Measurements from ENCODE around the gene DCLK2.
A peak's percentile ranks its signal among the peaks of the same experiment; 100 is the strongest.

The DCLK2 gene

DNA sequence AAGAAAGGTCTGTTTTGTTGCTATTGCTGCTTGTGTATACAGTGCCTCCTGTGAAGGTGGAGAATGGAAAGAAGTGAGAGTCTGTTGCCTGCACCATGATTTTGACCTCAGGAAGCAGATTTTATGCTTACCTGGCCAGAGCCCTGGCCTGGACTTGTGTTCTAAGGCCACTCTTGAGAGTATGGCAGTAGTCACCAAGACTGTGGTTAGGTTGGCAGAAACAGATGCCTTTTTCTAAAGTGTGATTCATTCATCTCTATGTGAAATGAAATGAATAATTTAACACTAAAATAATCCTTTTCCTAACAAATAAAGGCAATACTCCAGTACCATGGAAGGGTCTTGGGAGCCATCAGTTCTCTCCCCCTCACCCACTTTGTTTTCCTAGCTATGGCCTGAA, 161.8 kb downstream of the DCLK2 start:
- in situ Hi-C loops (cut with HindIII; ENCODE audit: low pct_ligation_motif_present, low sequenced_read_pairs) = no loop called here

DNA sequence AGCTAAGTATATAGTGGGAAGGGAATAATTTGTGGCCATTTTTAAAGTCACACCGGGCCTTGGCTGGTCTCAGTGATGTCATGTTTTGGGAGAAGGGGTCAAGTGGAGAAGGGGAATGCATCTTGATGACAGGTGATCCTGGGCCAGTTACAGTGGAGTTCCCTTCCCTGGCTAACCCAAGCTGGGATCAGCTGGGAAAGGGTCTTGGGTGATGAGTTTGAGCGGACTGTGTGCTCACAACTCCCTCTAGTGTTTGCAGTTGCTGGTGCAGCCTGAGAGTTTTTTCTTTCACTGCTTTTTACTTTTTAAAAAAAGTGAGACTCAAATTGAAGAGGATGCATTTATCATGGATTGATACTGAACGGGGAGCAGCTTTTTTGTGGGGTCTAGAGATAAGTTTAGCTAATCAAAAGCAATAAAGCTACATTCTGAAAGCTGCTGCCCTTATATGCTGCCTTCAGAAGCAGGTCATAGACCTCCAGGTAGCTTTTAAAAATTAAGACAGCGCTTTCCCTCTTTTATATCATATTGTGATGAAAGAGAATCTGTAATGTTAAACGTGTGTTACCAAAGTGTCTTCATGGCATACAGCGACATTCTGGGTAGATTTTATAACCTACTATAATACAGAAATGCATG, 164.7 kb downstream of the DCLK2 start:
- peak; percentile 29 for DNase-seq
- no peaks in the 10 kb centered on the region for H3K27me3 ChIP-seq (replicated peaks)
- no peak overlapping the region for H3K27ac ChIP-seq
- in situ Hi-C loops (cut with HindIII; ENCODE audit: low pct_ligation_motif_present, low sequenced_read_pairs) = no loop called here
- no peak overlapping the region for H3K4me3 ChIP-seq (ENCODE audit: low read depth, low read length)
- no peaks in the 10 kb centered on the region for H3K36me3 ChIP-seq (replicated peaks)
- TF ChIP-seq, protein P1, sequence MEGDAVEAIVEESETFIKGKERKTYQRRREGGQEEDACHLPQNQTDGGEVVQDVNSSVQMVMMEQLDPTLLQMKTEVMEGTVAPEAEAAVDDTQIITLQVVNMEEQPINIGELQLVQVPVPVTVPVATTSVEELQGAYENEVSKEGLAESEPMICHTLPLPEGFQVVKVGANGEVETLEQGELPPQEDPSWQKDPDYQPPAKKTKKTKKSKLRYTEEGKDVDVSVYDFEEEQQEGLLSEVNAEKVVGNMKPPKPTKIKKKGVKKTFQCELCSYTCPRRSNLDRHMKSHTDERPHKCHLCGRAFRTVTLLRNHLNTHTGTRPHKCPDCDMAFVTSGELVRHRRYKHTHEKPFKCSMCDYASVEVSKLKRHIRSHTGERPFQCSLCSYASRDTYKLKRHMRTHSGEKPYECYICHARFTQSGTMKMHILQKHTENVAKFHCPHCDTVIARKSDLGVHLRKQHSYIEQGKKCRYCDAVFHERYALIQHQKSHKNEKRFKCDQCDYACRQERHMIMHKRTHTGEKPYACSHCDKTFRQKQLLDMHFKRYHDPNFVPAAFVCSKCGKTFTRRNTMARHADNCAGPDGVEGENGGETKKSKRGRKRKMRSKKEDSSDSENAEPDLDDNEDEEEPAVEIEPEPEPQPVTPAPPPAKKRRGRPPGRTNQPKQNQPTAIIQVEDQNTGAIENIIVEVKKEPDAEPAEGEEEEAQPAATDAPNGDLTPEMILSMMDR (IDR thresholded peaks at IDR 0.05; ENCODE audit: low read depth, low read length, missing control alignments) = peak; percentile 94

More for the DNA sequence above, 161.8 kb downstream of the DCLK2 start:
- TF ChIP-seq, protein P1 (IDR thresholded peaks at IDR 0.05; ENCODE audit: low read depth, low read length, missing control alignments) = no peak
- Histone ChIP-seq H3K36me3 (replicated peaks) (no peaks in the 10 kb centered on the region), H3K27ac (no peak overlapping the region), H3K27me3 (replicated peaks) (no peaks in the 10 kb centered on the region), H3K4me3 (ENCODE audit: low read depth, low read length) (no peak overlapping the region)
- DNase-seq = no peak

DNA sequence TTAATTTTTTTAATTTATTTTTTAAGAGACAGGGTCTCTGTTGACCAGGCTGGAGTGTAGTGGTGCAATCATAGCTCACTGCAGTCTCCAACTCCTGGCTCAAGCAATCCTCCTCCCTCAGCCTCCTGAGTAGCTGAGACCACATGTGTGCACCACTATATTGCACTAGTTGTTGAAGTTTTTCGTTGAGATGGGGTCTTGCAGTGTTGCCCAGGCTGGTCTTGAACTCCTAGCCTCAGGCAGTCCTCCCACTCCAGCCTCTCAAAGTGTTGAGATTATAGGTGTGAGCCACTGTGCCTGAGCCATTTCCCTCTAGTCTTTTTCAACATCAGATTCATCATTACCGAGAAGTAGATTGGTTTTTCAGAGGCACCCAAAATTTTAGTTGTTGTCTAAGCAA, 165.7 kb downstream of the DCLK2 start:
- Histone ChIP-seq H3K27ac (no peak overlapping the region), H3K36me3 (replicated peaks) (no peaks in the 10 kb centered on the region), H3K4me3 (ENCODE audit: low read depth, low read length) (no peak overlapping the region), H3K27me3 (replicated peaks) (no peaks in the 10 kb centered on the region)
- TF ChIP-seq, protein P1 (IDR thresholded peaks at IDR 0.05; ENCODE audit: low read depth, low read length, missing control alignments) = no peak
- DNase-seq = no peak
- in situ Hi-C loops (cut with HindIII; ENCODE audit: low pct_ligation_motif_present, low sequenced_read_pairs) = no loop called here

DNA sequence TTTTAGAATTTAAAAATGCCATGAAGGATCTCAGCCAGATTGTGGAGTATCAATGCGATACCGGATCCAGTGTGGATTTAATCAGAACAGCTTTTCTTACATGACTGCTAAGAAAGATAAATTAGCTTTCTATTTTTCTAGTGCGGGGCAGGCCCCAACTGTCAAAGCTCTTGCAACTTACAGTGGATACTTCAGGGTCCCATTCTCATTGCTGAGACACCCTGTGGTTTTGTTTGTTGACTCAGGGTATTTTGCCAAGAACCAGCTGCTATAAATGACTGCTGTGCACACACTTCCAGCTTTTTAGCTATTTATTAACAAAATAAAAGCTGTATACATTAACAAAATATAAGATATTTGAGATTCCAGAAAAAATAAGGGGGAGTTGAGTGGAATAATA, 166.4 kb downstream of the DCLK2 start:
- no peaks in the 10 kb centered on the region for H3K36me3 ChIP-seq (replicated peaks)
- H3K4me3 ChIP-seq (ENCODE audit: low read depth, low read length) = no peak overlapping the region
- H3K27ac ChIP-seq = peak overlapping the region; percentile 5
- peak; percentile 83 for DNase-seq
- H3K27me3 ChIP-seq (replicated peaks) = no peaks in the 10 kb centered on the region
- TF ChIP-seq, protein P1 (IDR thresholded peaks at IDR 0.05; ENCODE audit: low read depth, low read length, missing control alignments) = no peak
- in situ Hi-C loops (cut with HindIII; ENCODE audit: low pct_ligation_motif_present, low sequenced_read_pairs) = no loop called here

DNA sequence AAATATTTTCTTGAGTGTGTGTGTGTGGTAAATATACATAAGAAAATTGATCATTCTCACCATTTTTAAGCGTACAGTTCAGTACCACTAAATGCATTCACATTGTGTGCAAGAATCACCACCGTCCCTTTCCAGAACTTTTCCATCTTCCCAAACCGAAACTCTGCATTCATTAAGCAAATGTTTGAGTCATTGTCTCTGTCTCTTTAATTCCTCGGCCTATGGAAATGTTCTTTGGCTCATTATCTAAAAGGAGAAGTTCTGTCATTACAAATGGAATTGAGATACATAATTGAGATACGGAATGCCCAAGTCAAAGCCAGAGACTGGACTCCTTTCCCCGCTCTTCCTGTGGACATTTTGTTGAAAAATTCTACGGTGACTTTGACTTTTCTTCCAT, 168.9 kb downstream of the DCLK2 start:
- Histone ChIP-seq H3K4me3 (ENCODE audit: low read depth, low read length) (no peak overlapping the region), H3K36me3 (replicated peaks) (no peaks in the 10 kb centered on the region), H3K27me3 (replicated peaks) (no peaks in the 10 kb centered on the region), H3K27ac (no peak overlapping the region)
- TF ChIP-seq, protein P1 (IDR thresholded peaks at IDR 0.05; ENCODE audit: low read depth, low read length, missing control alignments) = no peak
- in situ Hi-C loops (cut with HindIII; ENCODE audit: low pct_ligation_motif_present, low sequenced_read_pairs) = no loop called here
- DNase-seq = no peak

DNA sequence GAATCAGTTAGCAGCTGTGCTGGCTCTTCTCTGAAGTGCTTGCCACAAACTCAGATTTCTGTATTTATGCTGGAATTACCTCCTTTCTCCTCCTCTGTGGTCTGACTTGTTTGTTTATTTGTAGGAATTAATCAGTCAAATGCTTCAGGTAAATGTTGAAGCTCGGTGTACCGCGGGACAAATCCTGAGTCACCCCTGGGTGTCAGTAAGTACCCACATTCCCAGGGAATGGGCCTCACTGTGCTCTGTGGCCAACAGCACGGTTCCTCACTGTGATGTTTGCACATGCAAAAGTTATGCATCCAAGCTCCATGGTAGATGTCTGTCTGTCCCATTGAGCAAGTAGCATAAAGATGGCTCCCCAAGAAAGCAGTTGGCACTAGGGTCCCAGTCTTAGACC, 169.9 kb downstream of the DCLK2 start:
- in situ Hi-C loops (cut with HindIII; ENCODE audit: low pct_ligation_motif_present, low sequenced_read_pairs) = no loop called here
- TF ChIP-seq, protein P1 (IDR thresholded peaks at IDR 0.05; ENCODE audit: low read depth, low read length, missing control alignments) = no peak
- no peak for DNase-seq
- Histone ChIP-seq H3K4me3 (ENCODE audit: low read depth, low read length) (no peak overlapping the region), H3K36me3 (replicated peaks) (no peaks in the 10 kb centered on the region), H3K27me3 (replicated peaks) (no peaks in the 10 kb centered on the region), H3K27ac (no peak overlapping the region)
